Gastrocnemius medialis (tissue), 4 donors: ENCODE results near the gene BNIP5. TPM values are rescaled to one million over a fixed set of nuclear protein-coding genes. Genes with fewer than 3 reads are reported as not detected.

Experiments
- total RNA-seq, 4 donors: library from RNA; depleted of rRNA; stranded (reverse); fragments of >200 nt; gene quantifications; one replicate each; pipeline versions ENCODE4 v1.1.0 to v1.2.3, GENCODE V29; 2016

The BNIP5 gene
- total RNA-seq, 4 donors from 2014 or later, result not detected

Other genes starting within 250 kb of the BNIP5 start
- under 1 TPM; 0.29 to 0.82 (median 0.64) TPM for gene MAPK13, start 206.4 kb downstream of the BNIP5 start, total RNA-seq
- gene BRPF3, start 140.1 kb downstream of the BNIP5 start, total RNA-seq, result 10 to 100 TPM; 14.9 to 35.5 (median 28.2) TPM
- not detected for gene PNPLA1, start 66.8 kb downstream of the BNIP5 start, total RNA-seq
- not detected for gene ETV7, start 50.8 kb upstream of the BNIP5 start, total RNA-seq
- not detected for gene PXT1, start 106.0 kb upstream of the BNIP5 start, total RNA-seq
- gene KCTD20, start 106.1 kb upstream of the BNIP5 start, total RNA-seq, result 10 to 100 TPM; 28.7 to 39.7 (median 32.9) TPM
- gene STK38, start 210.6 kb upstream of the BNIP5 start, total RNA-seq, result 10 to 100 TPM; 10.8 to 14.8 (median 12.7) TPM